IMR-90 (cell line): ENCODE results near the gene NF1. TPM values are rescaled to one million over a fixed set of nuclear protein-coding genes. Genes with fewer than 3 reads are reported as not detected.
"Not testable (repeated sequence)": the region's sequence is repeated elsewhere in the genome, so short reads cannot be mapped to it uniquely, and the experiment has no call there.

Source experiments
- ATAC-seq: fragments of 200-7000 bp; cut with Tn5 transposase; 2 replicates; pipeline ENCODE4 v1.9.1; 2020; ENCODE audit warnings: low read depth, mild to moderate bottlenecking, moderate library complexity
- BruUV-seq: library from RNA; stranded (reverse); fragments of 400-500 nt; replicated peaks from 2 replicates; lab custom pipeline; 2021; lab: Mats Ljungman, UMichigan
- CTCF ChIA-PET: fragments of 300-600 bp; formaldehyde crosslinking; extraction: SDS; loops from one replicate; lab custom pipeline; 2021; ENCODE audit warnings: antibody characterized with exemption; lab: Yijun Ruan, JAX
- POLR2A ChIA-PET: fragments of 300-600 bp; sonication (Branson Sonifier 250); formaldehyde crosslinking; loops from one replicate; lab custom pipeline; 2022; ENCODE audit warnings: antibody characterized with exemption; ENCODE audit not compliant: unreplicated experiment; lab: Charles Lee
- DNase-seq: peaks from one replicate; pipeline ENCODE4 v3.0.0; 2013
- H2AFZ ChIP-seq: replicated peaks from 2 replicates; pipeline ENCODE3; 2013; ENCODE audit warnings: low read length, mild to moderate bottlenecking; ENCODE audit not compliant: poor library complexity
- H2AK5ac ChIP-seq: 2 replicates; pipeline ENCODE4 v1.6.1; 2013; ENCODE audit warnings: low read depth, low read length, inconsistent platforms
- H2AK9ac ChIP-seq: replicated peaks from 2 replicates; pipeline ENCODE3; 2013; ENCODE audit warnings: mild to moderate bottlenecking, low read depth, low read length, moderate library complexity; ENCODE audit not compliant: poor library complexity
- H2BK120ac ChIP-seq: 2 replicates; pipeline ENCODE4 v1.6.1; 2013; ENCODE audit warnings: low read depth, low read length, inconsistent platforms
- H2BK15ac ChIP-seq: 3 replicates; pipeline ENCODE4 v1.6.1; 2013; ENCODE audit warnings: low read depth, low read length, inconsistent platforms
- H2BK20ac ChIP-seq: 2 replicates; pipeline ENCODE4 v1.6.1; 2013; ENCODE audit warnings: low read depth, mild to moderate bottlenecking, inconsistent platforms, low read length, moderate library complexity
- H2BK5ac ChIP-seq: 2 replicates; pipeline ENCODE4 v1.6.1; 2013; ENCODE audit warnings: mild to moderate bottlenecking, low read depth, low read length, inconsistent platforms; ENCODE audit not compliant: poor library complexity, severe bottlenecking
- H3K14ac ChIP-seq: replicated peaks from 2 replicates; pipeline ENCODE4 v1.6.1; 2013; ENCODE audit warnings: low read depth, low read length, inconsistent platforms
- H3K18ac ChIP-seq: 2 replicates; pipeline ENCODE4 v1.6.1; 2013; ENCODE audit warnings: low read depth, low read length, control low read depth
- H3K23ac ChIP-seq: 2 replicates; pipeline ENCODE4 v1.6.1; 2013; ENCODE audit warnings: low read depth, low read length, inconsistent platforms
- H3K27ac ChIP-seq: 2 replicates; pipeline ENCODE4 v1.5.1; 2013; ENCODE audit warnings: mild to moderate bottlenecking, control low read depth, low read length; ENCODE audit not compliant: insufficient read depth
- H3K27me3 ChIP-seq: 2 replicates; pipeline ENCODE4 v1.6.1; 2013; ENCODE audit warnings: low read length; ENCODE audit not compliant: control insufficient read depth, insufficient read depth
- H3K36me3 ChIP-seq: 2 replicates; pipeline ENCODE4 v1.6.1; 2013; ENCODE audit warnings: low read length, mixed read lengths; ENCODE audit not compliant: control insufficient read depth, insufficient read depth
- H3K4ac ChIP-seq: 2 replicates; pipeline ENCODE4 v1.6.1; 2013; ENCODE audit warnings: low read depth, low read length, inconsistent platforms
- H3K4me1 ChIP-seq: 2 replicates; pipeline ENCODE4 v1.6.1; 2013; ENCODE audit warnings: low read length, mixed read lengths; ENCODE audit not compliant: control insufficient read depth, insufficient read depth
- H3K4me2 ChIP-seq: 2 replicates; pipeline ENCODE4 v1.6.1; 2013; ENCODE audit warnings: low read depth, mild to moderate bottlenecking, control low read depth, low read length, moderate library complexity
- H3K4me3 ChIP-seq: 2 replicates; pipeline ENCODE4 v1.5.1; 2013; ENCODE audit warnings: low read depth, mild to moderate bottlenecking, control low read depth, low read length, moderate library complexity; ENCODE audit not compliant: insufficient read depth
- H3K56ac ChIP-seq: 2 replicates; pipeline ENCODE4 v1.6.1; 2013; ENCODE audit warnings: low read length, inconsistent platforms; ENCODE audit not compliant: insufficient read depth; ENCODE audit errors: extremely low read depth
- H3K79me1 ChIP-seq, 2 experiments: 2 replicates each; pipeline ENCODE4 v1.6.1; 2013; ENCODE audit warnings: low read length in 2 of 2, inconsistent platforms in 1 of 2, low read depth in 1 of 2
- H3K9ac ChIP-seq: 2 replicates; pipeline ENCODE4 v1.6.1; 2013; ENCODE audit warnings: low read depth, low read length, control low read depth
- H3K9me1 ChIP-seq: 2 replicates; pipeline ENCODE4 v1.6.1; 2013; ENCODE audit warnings: low read length, inconsistent platforms; ENCODE audit not compliant: insufficient read depth
- H3K9me3 ChIP-seq: 2 replicates; pipeline ENCODE4 v1.6.1; 2013; ENCODE audit warnings: low read length; ENCODE audit not compliant: control insufficient read depth, insufficient read depth
- H4K20me1 ChIP-seq: 2 replicates; pipeline ENCODE4 v1.6.1; 2013; ENCODE audit warnings: low read length, inconsistent platforms; ENCODE audit not compliant: insufficient read depth
- H4K5ac ChIP-seq: 2 replicates; pipeline ENCODE4 v1.6.1; 2013; ENCODE audit warnings: mild to moderate bottlenecking, low read depth, low read length, control low read depth
- H4K8ac ChIP-seq, 2 experiments: 2 replicates each; pipeline ENCODE4 v1.6.1; 2013; ENCODE audit warnings: low read depth in 2 of 2, low read length in 2 of 2, control low read depth in 1 of 2, inconsistent platforms in 1 of 2
- H4K91ac ChIP-seq: 2 replicates; pipeline ENCODE4 v1.6.1; 2013; ENCODE audit warnings: low read depth, low read length, inconsistent platforms; ENCODE audit not compliant: insufficient read depth
- WGBS, 2 experiments: methylation state at CpG; one replicate each; pipeline versions ENCODE4 v1.1.5 to v1.1.7; 2013; ENCODE audit warnings: missing lambda C conversion rate in 2 of 2; ENCODE audit not compliant: insufficient read length in 1 of 2; ENCODE audit errors: extremely low coverage in 2 of 2; 5-methylcytosine and 5-hydroxymethylcytosine counted together
- dilution Hi-C: fragments of 300-500 bp; cut with HindIII; formaldehyde crosslinking; loops from one replicate; pipeline ENCODE4 v1.14.3; 2018; ENCODE audit warnings: low sequenced_read_pairs; ENCODE audit not compliant: unreplicated experiment
- in situ Hi-C: fragments of 300-500 bp; cut with MboI; formaldehyde crosslinking; loops from 3 replicates; pipeline ENCODE4 v1.14.3; 2019; ENCODE audit warnings: low sequenced_read_pairs, inconsistent platforms, mixed read lengths
- intact Hi-C: fragments of 100-400 bp; cut with micrococcal nuclease; formaldehyde crosslinking; loops from 2 replicates; pipeline ENCODE4 v1.10.0; 2022
- polyA plus RNA-seq, 3 experiments: library from polyadenylated mRNA; depleted of rRNA; stranded (reverse); fragments of >200 nt; gene quantifications; 2 replicates each; pipeline ENCODE4 v1.2.3, GENCODE V29; 2012; ENCODE audit warnings: low replicate concordance in 1 of 3
- total RNA-seq: library from RNA; depleted of rRNA; stranded (reverse); fragments of >200 nt; gene quantifications from 2 replicates; pipeline ENCODE4 v1.2.3, GENCODE V29; 2012

Gene NF1
- total and polyA plus RNA-seq, 2 of the 4 experiments (the other 2 are of a cell fraction), result 17.9 to 48.6 TPM

DNA sequence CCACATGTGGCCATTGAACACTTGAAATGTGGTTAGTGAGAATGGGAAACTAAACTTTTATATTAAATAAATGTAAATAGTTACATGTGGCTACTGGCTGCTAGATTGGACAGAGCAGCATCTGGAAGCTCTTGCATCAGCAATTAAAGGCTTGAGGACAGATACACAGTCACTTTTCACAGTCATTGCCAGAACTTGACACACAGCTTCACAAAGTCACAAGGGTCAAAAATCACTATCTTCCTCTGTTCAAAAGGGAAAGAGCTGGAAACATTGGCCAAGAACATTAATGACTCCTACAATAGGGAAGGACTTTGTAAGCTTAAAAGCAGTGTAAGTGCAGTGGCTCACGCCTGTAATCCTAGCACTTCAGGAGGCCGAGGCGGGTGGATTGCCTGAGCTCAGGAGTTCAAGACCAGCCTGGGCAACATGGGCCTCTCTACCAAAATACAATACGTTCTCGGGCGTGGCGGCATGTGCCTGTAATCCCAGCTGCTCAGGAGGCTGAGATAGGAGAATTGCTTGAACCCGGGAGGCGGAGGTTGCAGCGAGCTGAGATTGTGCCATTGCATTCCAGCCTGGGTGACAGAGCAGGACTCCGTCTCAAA, 288.0 kb downstream of the NF1 start:
- H3K56ac ChIP-seq, ATAC-seq, H2BK15ac ChIP-seq, H2BK20ac ChIP-seq, H2AK5ac ChIP-seq, H3K9me3 ChIP-seq, BruUV-seq, H4K8ac ChIP-seq, H3K18ac ChIP-seq, dilution Hi-C loops, H4K5ac ChIP-seq, H3K4me3 ChIP-seq, H3K9ac ChIP-seq, H3K4me2 ChIP-seq, H2BK120ac ChIP-seq, POLR2A ChIA-PET, H3K4ac ChIP-seq, H4K20me1 ChIP-seq, H3K27me3 ChIP-seq, H3K36me3 ChIP-seq, DNase-seq, H3K27ac ChIP-seq, in situ Hi-C loops, H4K91ac ChIP-seq, H3K4me1 ChIP-seq, H3K79me1 ChIP-seq, H2BK5ac ChIP-seq, H3K14ac ChIP-seq, H2AK9ac ChIP-seq, H2AFZ ChIP-seq, H3K23ac ChIP-seq, intact Hi-C loops: not testable (repeated sequence)
- H3K9me1 ChIP-seq, result peaks cover 12% of the 10 kb centered on the region
- WGBS, 2 experiments, result 100% methylated on average over 3 of the region's 11 CpGs; no CpG with 5 or more reads in 1 of the 2 experiments
- CTCF ChIA-PET, result interaction anchor here (0.6 to 1.4 kb wide), 2 partner anchors 10 to 331 kb away, joined by 3 to 7 read pairs; no protein-coding TSS in a partner anchor

DNA sequence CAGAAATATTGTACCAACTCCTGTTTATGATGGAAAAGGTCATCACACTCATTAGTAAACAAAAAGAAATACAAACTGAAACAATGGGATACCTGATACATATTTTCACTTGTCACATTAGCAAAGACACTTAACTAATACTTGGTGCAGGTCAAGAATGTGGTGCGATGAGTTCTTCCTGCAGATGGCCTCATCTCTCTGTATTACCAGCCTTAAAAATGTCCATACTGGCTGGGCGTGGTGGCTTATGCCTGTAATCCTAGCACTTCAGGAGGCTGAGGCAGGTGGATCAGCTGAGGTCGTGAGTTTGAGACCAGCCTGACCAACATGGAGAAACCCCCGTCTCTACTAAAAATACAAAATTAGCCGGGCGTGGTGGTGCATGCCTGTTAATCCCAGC, 288.7 kb downstream of the NF1 start:
- H2BK15ac ChIP-seq, H3K23ac ChIP-seq, H3K4me3 ChIP-seq, H3K4ac ChIP-seq, H4K5ac ChIP-seq, DNase-seq, H4K20me1 ChIP-seq, H2AK9ac ChIP-seq, H2BK20ac ChIP-seq, dilution Hi-C loops, H4K91ac ChIP-seq, H4K8ac ChIP-seq, H3K79me1 ChIP-seq, H3K18ac ChIP-seq, H2BK120ac ChIP-seq, H3K4me1 ChIP-seq, H3K36me3 ChIP-seq, H3K27me3 ChIP-seq, H3K9me3 ChIP-seq, intact Hi-C loops, H2AFZ ChIP-seq, ATAC-seq, H3K27ac ChIP-seq, H2BK5ac ChIP-seq, H2AK5ac ChIP-seq, in situ Hi-C loops, H3K9ac ChIP-seq, BruUV-seq, POLR2A ChIA-PET, CTCF ChIA-PET, H3K56ac ChIP-seq, H3K4me2 ChIP-seq, H3K14ac ChIP-seq: not testable (repeated sequence)
- 93% methylated on average over 2 of the region's 6 CpGs; no CpG with 5 or more reads in 1 of the 2 experiments for WGBS, 2 experiments
- H3K9me1 ChIP-seq, result peaks cover 12% of the 10 kb centered on the region
